Activated naive CD8-positive, alpha-beta T cell treated with anti-CD3 and anti-CD28 coated beads for 36 hours (primary cell): ENCODE results near the gene PAM. TPM values are rescaled to one million over a fixed set of nuclear protein-coding genes. Genes with fewer than 3 reads are reported as not detected.
"Not testable (repeated sequence)": the region's sequence is repeated elsewhere in the genome, so short reads cannot be mapped to it uniquely, and the experiment has no call there.

Experiments
- DNase-seq: peaks from one replicate; pipeline ENCODE4 v3.0.0; 2021
- H3K27ac Mint-ChIP-seq: one replicate; pipeline ENCODE4 v1.8.0; 2022; ENCODE audit warnings: mild to moderate bottlenecking, moderate library complexity, mixed read lengths
- H3K27me3 Mint-ChIP-seq: one replicate; pipeline ENCODE4 v1.8.0; 2022; ENCODE audit warnings: mild to moderate bottlenecking, mixed read lengths
- H3K36me3 Mint-ChIP-seq: one replicate; pipeline ENCODE4 v1.8.0; 2021; ENCODE audit warnings: mild to moderate bottlenecking, mixed read lengths
- H3K4me1 Mint-ChIP-seq: one replicate; pipeline ENCODE4 v1.8.0; 2021; ENCODE audit warnings: mixed read lengths
- H3K4me3 Mint-ChIP-seq: one replicate; pipeline ENCODE4 v1.8.0; 2022; ENCODE audit warnings: mild to moderate bottlenecking, moderate library complexity, mixed read lengths
- H3K9me3 Mint-ChIP-seq: one replicate; pipeline ENCODE4 v1.8.0; 2022; ENCODE audit warnings: mixed read lengths
- total RNA-seq, 2 experiments: library from RNA; stranded (reverse); gene quantifications; one replicate each; pipeline ENCODE4 v1.2.3, GENCODE V29; 2021

PAM gene
- total RNA-seq, 2 experiments from 2014 or later = 42.0 to 54.0 TPM

DNA sequence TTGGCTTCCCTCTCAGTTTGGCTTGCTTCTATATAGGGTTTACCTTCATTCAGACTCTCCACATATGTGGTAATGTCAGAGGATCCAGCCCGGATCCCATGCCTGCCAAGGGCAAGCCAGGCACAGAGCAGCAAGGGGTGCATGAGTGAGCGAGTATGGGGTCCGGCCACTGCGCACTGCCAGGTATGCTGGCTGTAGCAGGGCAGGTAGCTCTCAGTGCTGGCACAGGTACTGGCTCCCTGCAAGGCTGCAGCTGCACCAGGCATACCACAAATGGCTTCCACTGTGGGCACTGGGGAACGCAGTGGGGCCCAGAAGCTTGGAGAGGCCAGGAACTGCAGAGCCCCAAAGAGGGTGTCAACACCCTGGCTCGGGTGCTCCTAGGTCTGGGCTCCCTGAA is 278.6 kb downstream of the PAM start:
- Mint-ChIP-seq H3K27ac (no peak overlapping the region), H3K9me3 (no peaks in the 10 kb centered on the region), H3K4me3 (no peak overlapping the region), H3K36me3 (peaks cover 9% of the 10 kb centered on the region), H3K27me3 (peaks cover 3% of the 10 kb centered on the region), H3K4me1 (no peaks in the 10 kb centered on the region)
- DNase-seq = no peak

DNA sequence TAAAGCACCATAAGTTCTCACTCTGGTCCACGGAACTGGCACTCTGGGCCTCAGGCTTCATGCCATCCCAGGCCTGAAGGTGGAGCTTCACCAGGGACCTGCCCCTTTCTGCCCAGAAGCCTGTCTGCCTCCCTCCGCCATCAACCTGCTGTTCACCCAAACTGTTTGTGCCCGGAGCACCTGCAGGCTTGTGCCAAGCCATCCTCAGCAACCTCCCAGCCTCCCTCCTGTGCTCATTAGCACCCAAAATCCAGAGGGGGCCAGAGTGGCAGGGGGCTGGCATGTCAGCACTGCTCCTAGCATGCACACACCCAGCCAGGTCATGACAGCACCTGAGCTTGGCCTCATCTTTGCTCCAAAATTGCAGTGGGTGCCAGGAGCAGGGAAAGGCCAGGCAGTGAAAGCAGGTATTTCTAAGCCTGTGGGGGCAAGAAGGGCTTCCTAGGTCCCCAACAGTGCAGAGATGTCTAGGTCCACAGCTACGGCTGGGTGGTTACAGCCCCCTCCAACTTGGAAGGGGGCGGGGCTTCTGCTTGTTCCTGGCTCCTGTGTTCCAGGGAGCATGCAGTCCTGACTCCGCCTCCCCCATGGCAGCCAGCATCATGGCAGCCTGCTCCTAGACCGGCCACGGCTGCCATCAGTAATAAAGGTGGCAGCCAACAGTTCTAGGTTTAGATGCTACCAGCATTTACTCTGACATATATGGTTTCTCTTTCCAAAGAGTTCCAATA is 279.7 kb downstream of the PAM start:
- no peak for DNase-seq
- Mint-ChIP-seq H3K27me3 (peaks cover 3% of the 10 kb centered on the region), H3K4me1 (no peaks in the 10 kb centered on the region), H3K27ac (no peak overlapping the region), H3K9me3 (no peaks in the 10 kb centered on the region), H3K4me3 (no peak overlapping the region), H3K36me3 (peaks cover 9% of the 10 kb centered on the region)

DNA sequence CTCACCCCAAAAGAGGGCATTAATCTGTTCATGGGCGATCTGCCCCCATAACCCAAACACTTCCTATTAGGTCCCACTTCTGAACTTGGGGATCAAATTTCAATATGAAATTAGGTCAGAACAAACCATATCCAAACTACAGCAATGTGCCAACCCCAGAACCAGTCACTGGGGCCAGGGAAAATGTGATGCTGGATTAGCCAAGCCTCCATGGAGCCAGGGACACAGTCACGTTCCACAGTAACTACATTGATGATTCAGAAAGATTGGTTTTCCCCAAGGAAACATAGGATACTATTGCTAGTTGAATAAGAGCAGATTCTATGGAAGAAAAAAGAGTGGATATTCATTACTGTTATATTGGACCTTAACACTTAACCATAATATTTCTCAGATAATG is 280.6 kb downstream of the PAM start:
- Mint-ChIP-seq H3K27ac (no peak overlapping the region), H3K27me3 (peaks cover 3% of the 10 kb centered on the region), H3K4me3 (no peak overlapping the region), H3K9me3 (no peaks in the 10 kb centered on the region), H3K36me3 (peaks cover 4% of the 10 kb centered on the region), H3K4me1 (no peaks in the 10 kb centered on the region)
- DNase-seq = no peak

DNA sequence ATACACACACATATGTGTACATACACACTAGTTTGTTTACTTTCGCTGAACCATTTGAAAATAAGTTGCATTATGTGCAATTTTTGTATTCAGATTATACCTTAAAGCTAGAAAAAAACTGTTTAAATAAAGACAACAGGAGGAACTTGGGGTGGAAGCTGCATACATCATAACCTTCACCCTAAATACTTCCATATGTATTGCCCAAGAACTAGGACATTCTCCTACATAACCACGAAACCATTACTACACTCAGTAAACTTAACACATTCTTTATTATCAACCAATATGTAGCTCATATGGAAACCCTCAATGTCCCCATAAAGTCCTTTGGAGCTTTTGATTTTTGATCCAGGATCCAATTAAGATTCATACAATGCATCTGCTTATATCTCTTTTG is 281.5 kb downstream of the PAM start:
- Mint-ChIP-seq H3K4me3 (no peak overlapping the region), H3K27me3 (peaks cover 3% of the 10 kb centered on the region), H3K4me1 (no peaks in the 10 kb centered on the region), H3K27ac (no peak overlapping the region), H3K9me3 (no peaks in the 10 kb centered on the region), H3K36me3 (peaks cover 2% of the 10 kb centered on the region)
- DNase-seq = no peak

DNA sequence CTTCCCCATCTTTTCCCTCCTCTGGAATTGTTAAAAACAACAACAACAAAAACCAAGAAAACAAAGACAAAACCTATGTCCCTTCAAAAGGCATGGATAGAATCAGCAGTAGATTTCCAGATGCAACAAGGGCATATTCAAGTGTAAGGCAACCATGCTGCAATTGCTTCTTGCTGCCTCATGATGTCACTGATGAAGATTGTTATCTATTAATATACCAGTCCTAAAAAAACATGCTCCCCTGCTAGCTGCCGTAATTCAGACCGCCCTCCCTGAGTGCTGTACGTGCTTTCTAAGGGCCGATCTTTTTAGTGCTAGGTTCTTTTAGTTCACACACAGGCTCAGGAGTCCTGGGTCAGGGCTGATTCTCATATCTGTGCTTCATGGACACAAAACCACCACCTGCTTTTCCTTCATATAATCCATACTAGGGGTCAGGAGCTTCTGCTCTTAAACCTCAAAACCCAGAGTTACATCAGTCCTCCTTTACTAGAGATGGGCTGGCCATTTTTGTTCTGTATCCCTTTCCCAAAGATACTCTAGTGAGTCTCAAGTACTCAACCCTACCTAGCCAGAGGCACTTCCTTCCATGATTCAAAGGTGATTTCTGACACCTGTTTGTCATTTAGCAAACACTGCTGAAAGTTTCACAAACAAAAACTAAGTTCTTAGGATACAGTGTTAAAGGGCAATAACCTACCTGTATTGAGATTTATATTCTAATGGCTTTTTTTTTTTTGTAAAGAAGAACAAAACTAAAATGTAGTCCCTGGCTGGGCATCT is 282.8 kb downstream of the PAM start:
- Mint-ChIP-seq H3K27ac (no peak overlapping the region), H3K27me3 (peaks cover 3% of the 10 kb centered on the region), H3K4me3 (no peak overlapping the region), H3K36me3 (peaks cover 2% of the 10 kb centered on the region), H3K4me1 (no peaks in the 10 kb centered on the region), H3K9me3 (no peaks in the 10 kb centered on the region)
- no peak for DNase-seq

DNA sequence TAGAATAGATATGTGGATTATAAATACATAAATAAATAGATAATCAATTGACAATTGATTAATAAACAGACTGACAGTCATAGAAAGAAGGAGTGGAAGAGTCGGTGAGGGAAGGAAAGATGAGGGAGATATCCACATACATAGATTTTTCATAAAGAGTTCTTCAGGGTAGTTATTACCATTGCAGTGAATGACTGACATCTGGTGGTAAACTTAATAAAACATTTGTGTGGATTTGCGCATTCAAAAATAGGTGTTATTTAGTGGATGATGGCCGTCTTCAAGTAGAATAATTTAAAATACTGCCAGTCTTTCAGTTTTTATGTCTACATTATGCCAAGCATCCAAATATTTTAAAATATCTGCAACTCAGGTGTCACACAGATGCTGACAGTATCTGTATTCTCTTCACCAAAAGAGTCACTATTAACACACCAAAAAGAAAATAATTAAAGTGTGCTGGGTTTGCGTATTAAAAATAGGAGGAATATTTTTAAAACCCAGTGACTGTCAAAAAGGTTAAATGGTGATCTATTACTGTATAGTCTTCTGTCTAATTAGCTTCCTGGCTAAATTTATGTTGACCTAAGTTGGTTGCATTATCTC is 286.1 kb downstream of the PAM start:
- Mint-ChIP-seq H3K9me3 (no peaks in the 10 kb centered on the region), H3K27me3 (no peaks in the 10 kb centered on the region), H3K36me3 (no peaks in the 10 kb centered on the region), H3K4me1 (no peaks in the 10 kb centered on the region), H3K4me3 (no peak overlapping the region), H3K27ac (no peak overlapping the region)
- no peak for DNase-seq

- not testable (repeated sequence) for H3K4me1 Mint-ChIP-seq, DNase-seq, H3K4me3 Mint-ChIP-seq, H3K27me3 Mint-ChIP-seq, H3K27ac Mint-ChIP-seq, H3K36me3 Mint-ChIP-seq, H3K9me3 Mint-ChIP-seq
Measured at GRCh38 chr5:103046706-103047105, 291.6 kb downstream of the PAM start.

DNA sequence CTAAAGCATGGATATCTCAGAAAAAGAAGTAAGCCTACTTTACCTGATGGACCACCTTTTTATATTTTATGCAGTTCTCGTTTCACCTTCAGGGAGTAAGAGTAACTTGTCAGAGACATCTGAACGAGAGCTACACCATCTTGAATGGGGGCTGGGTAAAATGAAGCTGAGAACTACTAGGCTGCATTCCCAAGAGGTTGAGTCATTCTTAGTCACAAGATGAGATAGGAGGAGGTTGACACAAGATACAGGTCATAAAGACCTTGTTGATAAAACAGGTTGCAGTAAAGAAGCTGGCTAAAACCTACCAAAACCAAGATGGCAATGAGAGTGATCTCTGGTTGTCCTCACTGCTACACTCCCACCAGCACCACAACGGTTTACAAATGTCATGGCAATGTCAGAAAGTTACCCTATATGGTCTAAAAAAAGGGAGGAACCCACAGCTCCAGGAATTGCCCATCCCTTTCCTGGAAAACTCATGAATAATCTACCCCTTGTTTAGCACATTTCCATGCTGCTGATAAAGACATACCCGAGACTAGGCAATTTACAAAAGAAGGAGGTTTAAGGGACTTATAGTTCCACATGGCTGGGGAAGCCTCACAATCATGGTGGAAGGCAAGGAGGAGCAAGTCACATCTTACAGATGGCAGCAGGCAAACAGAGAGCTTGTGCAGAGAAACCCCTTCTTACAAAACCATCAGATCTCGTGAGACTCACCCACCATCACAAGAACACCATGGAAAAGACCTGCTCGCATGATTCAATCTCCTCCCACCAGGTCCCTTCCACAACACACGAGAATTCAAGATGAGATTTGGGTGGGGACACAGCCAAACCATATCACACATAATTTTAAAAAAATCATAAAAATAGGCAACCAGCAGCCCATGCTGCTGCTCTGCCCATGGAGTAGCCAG is 302.4 kb downstream of the PAM start:
- peaks cover 2% of the 10 kb centered on the region for H3K36me3 Mint-ChIP-seq
- H3K9me3 Mint-ChIP-seq = peaks cover 2% of the 10 kb centered on the region
- H3K4me3 Mint-ChIP-seq = no peak overlapping the region
- no peak overlapping the region for H3K27ac Mint-ChIP-seq
- no peaks in the 10 kb centered on the region for H3K4me1 Mint-ChIP-seq
- no peak for DNase-seq
- no peaks in the 10 kb centered on the region for H3K27me3 Mint-ChIP-seq

DNA sequence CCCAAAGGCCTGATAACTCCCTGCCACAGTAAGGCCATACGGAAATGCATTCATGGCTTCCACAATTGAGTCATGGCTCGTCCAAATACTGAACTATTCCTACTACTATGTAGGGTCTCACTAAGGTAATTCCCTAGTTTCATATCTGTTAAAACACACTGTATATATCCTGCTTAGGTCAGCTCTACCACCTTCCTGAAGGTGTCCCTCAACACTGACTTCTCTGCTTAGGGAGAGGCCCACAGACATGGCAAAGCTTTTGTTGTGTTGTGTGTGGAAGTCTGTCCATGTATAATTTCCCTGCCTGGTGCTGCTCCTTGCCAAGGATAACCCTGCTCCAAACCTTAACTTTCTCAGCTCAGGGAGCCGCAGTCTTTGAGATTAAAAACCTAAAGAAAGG is 304.4 kb downstream of the PAM start:
- Mint-ChIP-seq H3K9me3 (peaks cover 2% of the 10 kb centered on the region), H3K4me3 (no peak overlapping the region), H3K27ac (no peak overlapping the region), H3K27me3 (no peaks in the 10 kb centered on the region), H3K36me3 (peaks cover 2% of the 10 kb centered on the region), H3K4me1 (no peaks in the 10 kb centered on the region)
- no peak for DNase-seq

GRCh38 chr5:103060424-103060954 is 305.4 kb downstream of the PAM start:
- DNase-seq = no peak
- Mint-ChIP-seq H3K4me3 (no peak overlapping the region), H3K36me3 (peaks cover 2% of the 10 kb centered on the region), H3K4me1 (no peaks in the 10 kb centered on the region), H3K27me3 (no peaks in the 10 kb centered on the region), H3K27ac (no peak overlapping the region), H3K9me3 (peaks cover 2% of the 10 kb centered on the region)

- no peaks in the 10 kb centered on the region for H3K9me3 Mint-ChIP-seq
- H3K27ac Mint-ChIP-seq = no peak overlapping the region
- no peak overlapping the region for H3K4me3 Mint-ChIP-seq
- H3K4me1 Mint-ChIP-seq = no peaks in the 10 kb centered on the region
- H3K36me3 Mint-ChIP-seq = no peaks in the 10 kb centered on the region
- no peak for DNase-seq
- H3K27me3 Mint-ChIP-seq = peaks cover 3% of the 10 kb centered on the region
Measured at GRCh38 chr5:103066326-103066725, 311.2 kb downstream of the PAM start.

DNA sequence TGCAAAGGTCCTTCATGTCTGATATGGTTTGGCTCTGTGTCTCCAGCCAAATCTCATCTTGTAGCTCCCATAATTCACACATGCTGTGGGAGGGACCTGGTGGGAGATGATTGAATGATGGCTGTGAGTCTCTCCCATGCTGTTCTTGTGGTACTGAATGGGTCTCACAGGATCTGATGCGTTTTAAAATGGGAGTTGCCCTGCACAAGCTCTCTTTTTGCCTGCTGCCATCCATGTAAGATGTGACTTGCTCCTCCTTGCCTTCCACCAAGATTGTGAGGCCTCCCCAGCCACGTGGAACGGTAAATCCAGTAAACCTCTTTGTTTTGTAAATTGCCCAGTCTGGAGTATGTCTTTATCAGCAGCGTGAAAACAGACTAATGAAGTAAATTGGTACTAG is 318.4 kb downstream of the PAM start:
- H3K4me1 Mint-ChIP-seq, H3K4me3 Mint-ChIP-seq, DNase-seq, H3K27me3 Mint-ChIP-seq, H3K27ac Mint-ChIP-seq, H3K36me3 Mint-ChIP-seq: not testable (repeated sequence)
- peaks cover 48% of the 10 kb centered on the region for H3K9me3 Mint-ChIP-seq

GRCh38 chr5:103075442-103075841 is 320.3 kb downstream of the PAM start:
- no peak overlapping the region for H3K4me3 Mint-ChIP-seq
- H3K9me3 Mint-ChIP-seq = peaks cover 54% of the 10 kb centered on the region
- peaks cover 1% of the 10 kb centered on the region for H3K36me3 Mint-ChIP-seq
- H3K27ac Mint-ChIP-seq = no peak overlapping the region
- no peaks in the 10 kb centered on the region for H3K4me1 Mint-ChIP-seq
- peaks cover 9% of the 10 kb centered on the region for H3K27me3 Mint-ChIP-seq
- no peak for DNase-seq
